ENCODE results near the gene ELP5. TPM values are rescaled to one million over a fixed set of nuclear protein-coding genes. Genes with fewer than 3 reads are reported as not detected.

The ELP5 gene
- total and polyA plus RNA-seq, 2 experiments from 2014 or later = 30.6 to 49.6 TPM

GRCh38 chr17:7222972-7223292 is 29.1 kb upstream of the ELP5 start:
- whole genome bisulfite sequencing (ENCODE audit: low lambda C conversion rate, missing lambda C conversion rate) = 85% methylated on average over 7 of the region's 7 CpGs
- peaks cover 3% of the 10 kb centered on the region for H4K20me1 ChIP-seq (ENCODE audit: insufficient read depth, poor library complexity, severe bottlenecking)

GRCh38 chr17:7223375-7223774 is 28.6 kb upstream of the ELP5 start:
- Histone ChIP-seq H4K20me1 (ENCODE audit: insufficient read depth, poor library complexity, severe bottlenecking) (peaks cover 4% of the 10 kb centered on the region), H3K9me2 (replicated peaks; ENCODE audit: insufficient read depth) (no peaks in the 10 kb centered on the region), H3K9me3 (ENCODE audit: low read depth) (no peaks in the 10 kb centered on the region), H3K36me3 (replicated peaks; ENCODE audit: insufficient read depth, low read depth) (no peaks in the 10 kb centered on the region), H3K4me1 (ENCODE audit: insufficient read depth) (peaks cover 23% of the 10 kb centered on the region), H3K4me2 (no peak overlapping the region), H3K79me2 (peaks cover 26% of the 10 kb centered on the region), H3K27me3 (no peaks in the 10 kb centered on the region), H3K27ac (no peak overlapping the region), H2AFZ (no peak overlapping the region), H3K4me3 (no peak overlapping the region)
- no peak for TF ChIP-seq EZH2 (IDR thresholded peaks at IDR 0.05; ENCODE audit: borderline replicate concordance)
- no peak for TF ChIP-seq EZH2phosphoT487 (IDR thresholded peaks at IDR 0.05; ENCODE audit: low read depth, severe bottlenecking, unreplicated experiment)
- TF ChIP-seq, protein P1, sequence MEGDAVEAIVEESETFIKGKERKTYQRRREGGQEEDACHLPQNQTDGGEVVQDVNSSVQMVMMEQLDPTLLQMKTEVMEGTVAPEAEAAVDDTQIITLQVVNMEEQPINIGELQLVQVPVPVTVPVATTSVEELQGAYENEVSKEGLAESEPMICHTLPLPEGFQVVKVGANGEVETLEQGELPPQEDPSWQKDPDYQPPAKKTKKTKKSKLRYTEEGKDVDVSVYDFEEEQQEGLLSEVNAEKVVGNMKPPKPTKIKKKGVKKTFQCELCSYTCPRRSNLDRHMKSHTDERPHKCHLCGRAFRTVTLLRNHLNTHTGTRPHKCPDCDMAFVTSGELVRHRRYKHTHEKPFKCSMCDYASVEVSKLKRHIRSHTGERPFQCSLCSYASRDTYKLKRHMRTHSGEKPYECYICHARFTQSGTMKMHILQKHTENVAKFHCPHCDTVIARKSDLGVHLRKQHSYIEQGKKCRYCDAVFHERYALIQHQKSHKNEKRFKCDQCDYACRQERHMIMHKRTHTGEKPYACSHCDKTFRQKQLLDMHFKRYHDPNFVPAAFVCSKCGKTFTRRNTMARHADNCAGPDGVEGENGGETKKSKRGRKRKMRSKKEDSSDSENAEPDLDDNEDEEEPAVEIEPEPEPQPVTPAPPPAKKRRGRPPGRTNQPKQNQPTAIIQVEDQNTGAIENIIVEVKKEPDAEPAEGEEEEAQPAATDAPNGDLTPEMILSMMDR (IDR thresholded peaks at IDR 0.05; ENCODE audit: poor library complexity) = no peak
- whole genome bisulfite sequencing (ENCODE audit: low lambda C conversion rate, missing lambda C conversion rate) = 88% methylated on average over 4 of the region's 4 CpGs
- DNase-seq (ENCODE audit: low spot score) = no peak

More at GRCh38 chr17:7222972-7223292, 29.1 kb upstream of the ELP5 start:
- H2AFZ ChIP-seq = no peak overlapping the region
- H3K36me3 ChIP-seq (replicated peaks; ENCODE audit: insufficient read depth, low read depth) = no peaks in the 10 kb centered on the region
- no peaks in the 10 kb centered on the region for H3K9me3 ChIP-seq (ENCODE audit: low read depth)
- peaks cover 27% of the 10 kb centered on the region for H3K4me1 ChIP-seq (ENCODE audit: insufficient read depth)
- no peak overlapping the region for H3K4me3 ChIP-seq
- TF ChIP-seq EZH2phosphoT487 (IDR thresholded peaks at IDR 0.05; ENCODE audit: low read depth, severe bottlenecking, unreplicated experiment) (no peak), EZH2 (IDR thresholded peaks at IDR 0.05; ENCODE audit: borderline replicate concordance) (no peak)
- TF ChIP-seq, protein P1 (IDR thresholded peaks at IDR 0.05; ENCODE audit: poor library complexity) = no peak
- no peaks in the 10 kb centered on the region for H3K9me2 ChIP-seq (replicated peaks; ENCODE audit: insufficient read depth)
- peaks cover 30% of the 10 kb centered on the region for H3K79me2 ChIP-seq
- no peak overlapping the region for H3K27ac ChIP-seq
- no peak for DNase-seq (ENCODE audit: low spot score)
- no peak overlapping the region for H3K4me2 ChIP-seq
- no peaks in the 10 kb centered on the region for H3K27me3 ChIP-seq

- no peak overlapping the region for H3K27ac ChIP-seq
- H3K27me3 ChIP-seq = no peaks in the 10 kb centered on the region
- H2AFZ ChIP-seq = no peak overlapping the region
- H3K4me3 ChIP-seq = no peak overlapping the region
- 93% methylated on average over 10 of the region's 10 CpGs for WGBS (ENCODE audit: low lambda C conversion rate, missing lambda C conversion rate)
- no peak for TF ChIP-seq EZH2 (IDR thresholded peaks at IDR 0.05; ENCODE audit: borderline replicate concordance)
- H3K4me2 ChIP-seq = no peak overlapping the region
- no peaks in the 10 kb centered on the region for H3K9me3 ChIP-seq (ENCODE audit: low read depth)
- peaks cover 19% of the 10 kb centered on the region for H3K4me1 ChIP-seq (ENCODE audit: insufficient read depth)
- no peak for DNase-seq (ENCODE audit: low spot score)
- no peaks in the 10 kb centered on the region for H3K9me2 ChIP-seq (replicated peaks; ENCODE audit: insufficient read depth)
- no peaks in the 10 kb centered on the region for H3K36me3 ChIP-seq (replicated peaks; ENCODE audit: insufficient read depth, low read depth)
- H3K79me2 ChIP-seq = peaks cover 25% of the 10 kb centered on the region
- peaks cover 6% of the 10 kb centered on the region for H4K20me1 ChIP-seq (ENCODE audit: insufficient read depth, poor library complexity, severe bottlenecking)
These were observed 27.9 kb upstream of the ELP5 start for GRCh38 chr17:7224110-7224509.

GRCh38 chr17:7224661-7225111 is 27.3 kb upstream of the ELP5 start:
- Histone ChIP-seq H3K27ac (no peak overlapping the region), H3K79me2 (peaks cover 27% of the 10 kb centered on the region), H3K9me3 (ENCODE audit: low read depth) (no peaks in the 10 kb centered on the region), H3K36me3 (replicated peaks; ENCODE audit: insufficient read depth, low read depth) (no peaks in the 10 kb centered on the region), H3K4me1 (ENCODE audit: insufficient read depth) (peaks cover 15% of the 10 kb centered on the region), H3K9me2 (replicated peaks; ENCODE audit: insufficient read depth) (no peaks in the 10 kb centered on the region), H2AFZ (no peak overlapping the region), H4K20me1 (ENCODE audit: insufficient read depth, poor library complexity, severe bottlenecking) (peaks cover 10% of the 10 kb centered on the region), H3K4me2 (no peak overlapping the region), H3K27me3 (no peaks in the 10 kb centered on the region), H3K4me3 (no peak overlapping the region)
- 84% methylated on average over 12 of the region's 15 CpGs for WGBS (ENCODE audit: low lambda C conversion rate, missing lambda C conversion rate)
- no peak for DNase-seq (ENCODE audit: low spot score)
- TF ChIP-seq EZH2phosphoT487 (IDR thresholded peaks at IDR 0.05; ENCODE audit: low read depth, severe bottlenecking, unreplicated experiment) (no peak), EZH2 (IDR thresholded peaks at IDR 0.05; ENCODE audit: borderline replicate concordance) (no peak)
- TF ChIP-seq, protein P1 (IDR thresholded peaks at IDR 0.05; ENCODE audit: poor library complexity) = no peak
